ENCODE measurements around the gene ZNF674.

The ZNF674 gene

GRCh38 chrX:46576458-46576857 is 31.2 kb upstream of the ZNF674 start:
- no peak for TF ChIP-seq CTCF (IDR thresholded peaks at IDR 0.05; ENCODE audit: insufficient read depth, low read length, missing control alignments)

GRCh38 chrX:46575991-46576392 is 30.8 kb upstream of the ZNF674 start:
- DNase-seq (ENCODE audit: low read depth, low spot score), result no peak
- CTCF ChIA-PET, result no interaction called here
- POLR2A ChIA-PET, result no interaction called here

More at GRCh38 chrX:46576458-46576857, 31.2 kb upstream of the ZNF674 start:
- POLR2A ChIA-PET, result no interaction called here
- no peak for DNase-seq (ENCODE audit: low read depth, low spot score)
- CTCF ChIA-PET, result interaction anchor here (1.0 kb wide), 1 partner anchor 10 kb away, joined by 3 read pairs; no protein-coding TSS in a partner anchor
- H3K4me3 ChIP-seq (ENCODE audit: low read depth, low read length), result peak overlapping the region; percentile 38

GRCh38 chrX:46575586-46575985 is 30.4 kb upstream of the ZNF674 start:
- no peak for TF ChIP-seq CTCF (IDR thresholded peaks at IDR 0.05; ENCODE audit: insufficient read depth, low read length, missing control alignments)
- DNase-seq (ENCODE audit: low read depth, low spot score), result no peak
- ChIA-PET CTCF (no interaction called here), POLR2A (no interaction called here)
- H3K4me3 ChIP-seq (ENCODE audit: low read depth, low read length), result peak overlapping the region; percentile 61

More at GRCh38 chrX:46575991-46576392, 30.8 kb upstream of the ZNF674 start:
- peak overlapping the region; percentile 61 for H3K4me3 ChIP-seq (ENCODE audit: low read depth, low read length)
- TF ChIP-seq CTCF (IDR thresholded peaks at IDR 0.05; ENCODE audit: insufficient read depth, low read length, missing control alignments), result no peak

GRCh38 chrX:46574774-46575381 is 29.7 kb upstream of the ZNF674 start:
- H3K4me3 ChIP-seq (ENCODE audit: low read depth, low read length), result peak overlapping the region; percentile 61
- no peak for DNase-seq (ENCODE audit: low read depth, low spot score)
- TF ChIP-seq CTCF (IDR thresholded peaks at IDR 0.05; ENCODE audit: insufficient read depth, low read length, missing control alignments), result no peak
- POLR2A ChIA-PET, result no interaction called here
- CTCF ChIA-PET, result interaction anchor here (0.6 kb wide), 1 partner anchor 16 kb away, joined by 3 read pairs; no protein-coding TSS in a partner anchor

- POLR2A ChIA-PET, result no interaction called here
- TF ChIP-seq CTCF (IDR thresholded peaks at IDR 0.05; ENCODE audit: insufficient read depth, low read length, missing control alignments), result peak; percentile 2
- H3K4me3 ChIP-seq (ENCODE audit: low read depth, low read length), result peak overlapping the region; percentile 61
- DNase-seq (ENCODE audit: low read depth, low spot score), result no peak
- CTCF ChIA-PET, result interaction anchor here (0.6 kb wide), 1 partner anchor 16 kb away, joined by 3 read pairs; no protein-coding TSS in a partner anchor
Measured at GRCh38 chrX:46573892-46574773, 28.9 kb upstream of the ZNF674 start.

- ChIA-PET CTCF (interaction anchor here (1.0 to 1.6 kb wide), 4 partner anchors 11 to 113 kb away, joined by 3 to 9 read pairs (median 4); no protein-coding TSS in a partner anchor), POLR2A (no interaction called here)
- no peak for DNase-seq (ENCODE audit: low read depth, low spot score)
- H3K4me3 ChIP-seq (ENCODE audit: low read depth, low read length), result peak within 1 kb of the TSS; percentile 61
- TF ChIP-seq CTCF (IDR thresholded peaks at IDR 0.05; ENCODE audit: insufficient read depth, low read length, missing control alignments), result peak; percentile 33
Measured at GRCh38 chrX:46573331-46573891, 28.2 kb upstream of the ZNF674 start, which contains the start of gene CHST7. TSS of gene CHST7 (plus strand) at chrX:46573765. CDS start at chrX:46573932, 167 bp downstream.

Measured in AG04449 (cell line).